MM.1S (cell line): ENCODE data around the gene WT1.

ENCODE experiments used
- DNase-seq: peaks from one replicate; pipeline ENCODE4 v3.0.0-alpha.2; 2015
- H2AFZ ChIP-seq: fragments of 300-600 bp; sonication (generic); 2 replicates; pipeline ENCODE4 v1.6.0; 2016; ENCODE audit warnings: antibody characterized with exemption, low read length
- H3F3A ChIP-seq: fragments of 300-600 bp; sonication (generic); 2 replicates; pipeline ENCODE4 v1.6.1; 2016; ENCODE audit warnings: mild to moderate bottlenecking, antibody characterized with exemption, low read length, moderate library complexity, mixed read lengths; ENCODE audit not compliant: insufficient read depth
- H3K27ac ChIP-seq: fragments of 300-600 bp; sonication (generic); 2 replicates; pipeline ENCODE4 v1.5.1; 2016; ENCODE audit warnings: mild to moderate bottlenecking, low read length
- H3K27me3 ChIP-seq: fragments of 300-600 bp; sonication (generic); replicated peaks from 2 replicates; pipeline ENCODE4 v1.6.0; 2016; ENCODE audit warnings: low read length; ENCODE audit not compliant: insufficient read depth
- H3K36me3 ChIP-seq: fragments of 300-600 bp; sonication (generic); replicated peaks from 2 replicates; pipeline ENCODE4 v1.6.1; 2016; ENCODE audit warnings: mild to moderate bottlenecking, low read length, mixed read lengths; ENCODE audit not compliant: insufficient read depth
- H3K4me1 ChIP-seq: fragments of 300-600 bp; sonication (generic); 2 replicates; pipeline ENCODE4 v1.6.1; 2016; ENCODE audit warnings: low read length, mixed read lengths
- H3K4me2 ChIP-seq: fragments of 300-600 bp; sonication (generic); 2 replicates; pipeline ENCODE4 v1.6.0; 2016; ENCODE audit warnings: low read depth, low read length
- H3K4me3 ChIP-seq: fragments of 300-600 bp; sonication (generic); 2 replicates; pipeline ENCODE4 v1.5.1; 2016; ENCODE audit warnings: low read length, mixed read lengths
- H3K79me2 ChIP-seq: fragments of 300-600 bp; sonication (generic); 2 replicates; pipeline ENCODE4 v1.6.1; 2016; ENCODE audit warnings: mixed run types, low read length, mixed read lengths
- H3K9ac ChIP-seq: fragments of 300-600 bp; sonication (generic); 2 replicates; pipeline ENCODE4 v1.6.1; 2016; ENCODE audit warnings: low read length, mixed read lengths
- H3K9me2 ChIP-seq: fragments of 300-600 bp; sonication (generic); replicated peaks from 2 replicates; pipeline ENCODE4 v1.6.1; 2016; ENCODE audit warnings: mild to moderate bottlenecking, low read length, mixed read lengths; ENCODE audit not compliant: insufficient read depth
- H3K9me3 ChIP-seq: fragments of 300-600 bp; sonication (generic); replicated peaks from 2 replicates; pipeline ENCODE4 v1.6.1; 2016; ENCODE audit warnings: mild to moderate bottlenecking, low read length, mixed read lengths; ENCODE audit not compliant: insufficient read depth
- H4K20me1 ChIP-seq: fragments of 300-600 bp; sonication (generic); 2 replicates; pipeline ENCODE4 v1.6.1; 2016; ENCODE audit warnings: mild to moderate bottlenecking, low read length, moderate library complexity, mixed read lengths; ENCODE audit not compliant: insufficient read depth
- EZH2 ChIP-seq: fragments of 300-600 bp; sonication (generic); optimal IDR thresholded peaks from 2 replicates; pipeline ENCODE3; 2017; ENCODE audit warnings: low read depth, mild to moderate bottlenecking, antibody characterized with exemption, low read length, mixed read lengths
- EZH2phosphoT487 ChIP-seq: fragments of 300-600 bp; sonication (generic); IDR thresholded peaks from 2 replicates; pipeline ENCODE4 v1.6.1; 2018; ENCODE audit warnings: antibody characterized with exemption, low read length
- TF ChIP-seq, protein P1 (sequence below): fragments of 300-600 bp; sonication (generic); IDR thresholded peaks from 2 replicates; pipeline ENCODE4 v1.5.1; 2016; ENCODE audit warnings: antibody characterized with exemption, low read length, mixed read lengths

Gene WT1

DNA sequence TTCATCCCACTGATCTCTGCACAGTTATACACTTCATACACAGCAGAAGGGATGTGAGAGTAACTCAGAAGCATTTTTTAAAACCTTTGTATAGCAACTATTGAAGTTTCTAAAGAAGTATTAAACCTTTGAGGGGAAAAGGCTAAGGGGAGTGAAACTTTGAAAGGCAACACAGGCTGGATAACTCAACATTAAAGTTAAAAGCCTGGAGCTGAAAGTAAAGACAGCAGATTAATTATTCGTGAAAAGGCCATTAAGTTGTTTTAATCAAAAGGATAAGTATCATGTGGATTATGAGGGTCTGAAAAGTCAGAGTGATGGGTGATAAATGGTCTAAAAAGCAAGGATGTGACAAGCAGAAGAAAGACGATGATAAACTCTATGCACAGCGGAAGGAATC, 17.5 kb downstream of the WT1 start:
- no peaks in the 10 kb centered on the region for H3K36me3 ChIP-seq
- peaks cover 22% of the 10 kb centered on the region for H3K4me1 ChIP-seq
- 0 out of 2 replicates have a peak, but pooled peaks cover 2% of the 10 kb centered on the region for H3F3A ChIP-seq
- no peak overlapping the region for H2AFZ ChIP-seq
- H3K9me2 ChIP-seq: no peaks in the 10 kb centered on the region
- no peak overlapping the region for H3K4me3 ChIP-seq
- no peak overlapping the region for H3K4me2 ChIP-seq
- H3K27me3 ChIP-seq: no peaks in the 10 kb centered on the region
- no peak overlapping the region for H3K9ac ChIP-seq
- H3K9me3 ChIP-seq: no peaks in the 10 kb centered on the region
- H4K20me1 ChIP-seq: no peaks in the 10 kb centered on the region
- H3K27ac ChIP-seq: no peak overlapping the region
- no peaks in the 10 kb centered on the region for H3K79me2 ChIP-seq
- TF ChIP-seq, protein P1, sequence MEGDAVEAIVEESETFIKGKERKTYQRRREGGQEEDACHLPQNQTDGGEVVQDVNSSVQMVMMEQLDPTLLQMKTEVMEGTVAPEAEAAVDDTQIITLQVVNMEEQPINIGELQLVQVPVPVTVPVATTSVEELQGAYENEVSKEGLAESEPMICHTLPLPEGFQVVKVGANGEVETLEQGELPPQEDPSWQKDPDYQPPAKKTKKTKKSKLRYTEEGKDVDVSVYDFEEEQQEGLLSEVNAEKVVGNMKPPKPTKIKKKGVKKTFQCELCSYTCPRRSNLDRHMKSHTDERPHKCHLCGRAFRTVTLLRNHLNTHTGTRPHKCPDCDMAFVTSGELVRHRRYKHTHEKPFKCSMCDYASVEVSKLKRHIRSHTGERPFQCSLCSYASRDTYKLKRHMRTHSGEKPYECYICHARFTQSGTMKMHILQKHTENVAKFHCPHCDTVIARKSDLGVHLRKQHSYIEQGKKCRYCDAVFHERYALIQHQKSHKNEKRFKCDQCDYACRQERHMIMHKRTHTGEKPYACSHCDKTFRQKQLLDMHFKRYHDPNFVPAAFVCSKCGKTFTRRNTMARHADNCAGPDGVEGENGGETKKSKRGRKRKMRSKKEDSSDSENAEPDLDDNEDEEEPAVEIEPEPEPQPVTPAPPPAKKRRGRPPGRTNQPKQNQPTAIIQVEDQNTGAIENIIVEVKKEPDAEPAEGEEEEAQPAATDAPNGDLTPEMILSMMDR: no peak
- TF ChIP-seq EZH2phosphoT487 (no peak), EZH2 (no peak)
- no peak for DNase-seq

DNA sequence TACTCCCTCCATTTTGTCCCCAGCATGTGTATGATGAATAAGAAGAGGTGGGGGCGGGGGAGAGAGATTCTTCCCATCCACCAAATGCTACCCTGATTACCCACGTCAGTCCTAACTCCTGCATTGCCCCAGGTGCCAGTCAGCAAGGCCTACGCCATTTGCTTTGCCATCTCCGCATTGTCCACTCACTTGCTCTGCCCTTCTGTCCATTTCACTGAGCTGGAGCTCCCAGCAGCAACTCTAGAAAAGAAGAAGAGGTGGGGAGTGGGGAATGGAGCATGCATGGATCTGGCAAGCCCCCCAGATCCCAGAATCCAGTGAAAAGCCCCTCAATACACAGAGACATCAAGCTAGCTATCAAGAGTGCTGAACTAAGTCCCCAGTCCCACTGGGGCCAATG, 19.0 kb downstream of the WT1 start:
- Histone ChIP-seq H3K36me3 (no peaks in the 10 kb centered on the region), H3K4me1 (peaks cover 12% of the 10 kb centered on the region), H3K79me2 (no peaks in the 10 kb centered on the region), H3K9ac (no peak overlapping the region), H3K9me3 (no peaks in the 10 kb centered on the region), H3K27me3 (no peaks in the 10 kb centered on the region), H3K9me2 (no peaks in the 10 kb centered on the region), H4K20me1 (no peaks in the 10 kb centered on the region), H2AFZ (no peak overlapping the region), H3K27ac (no peak overlapping the region), H3K4me3 (no peak overlapping the region), H3K4me2 (no peak overlapping the region), H3F3A (0 out of 2 replicates have a peak, but pooled peaks cover 2% of the 10 kb centered on the region)
- no peak for DNase-seq
- TF ChIP-seq, protein P1: no peak
- TF ChIP-seq EZH2phosphoT487 (no peak), EZH2 (no peak)

DNA sequence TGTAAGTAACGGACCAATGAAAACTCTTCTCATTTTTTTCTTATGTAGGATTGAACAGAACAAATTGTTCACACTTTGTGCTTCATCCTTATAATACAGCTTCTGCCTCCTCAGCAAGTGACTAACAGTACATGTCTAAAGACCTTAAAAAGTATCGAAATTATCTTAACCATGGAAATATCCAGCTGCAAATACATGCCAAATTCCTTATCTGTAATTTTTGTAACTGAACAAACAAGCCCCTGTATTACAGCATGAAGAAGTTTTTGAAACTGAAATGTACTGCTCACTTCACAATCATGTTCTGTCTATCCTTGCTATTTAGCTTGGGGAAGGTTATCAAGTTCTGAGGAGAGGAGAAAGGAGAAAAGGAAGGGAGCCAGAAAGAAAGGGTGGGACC, 20.4 kb downstream of the WT1 start:
- H3K4me1 ChIP-seq: 0 out of 2 replicates have a peak, but pooled peaks cover under 1% of the 10 kb centered on the region

More for the DNA sequence above, 20.4 kb downstream of the WT1 start:
- Histone ChIP-seq H3K9ac (no peak overlapping the region), H3F3A (no peaks in the 10 kb centered on the region), H2AFZ (no peak overlapping the region), H3K27me3 (no peaks in the 10 kb centered on the region), H3K36me3 (no peaks in the 10 kb centered on the region), H3K4me2 (no peak overlapping the region), H3K9me3 (no peaks in the 10 kb centered on the region), H3K27ac (no peak overlapping the region), H4K20me1 (no peaks in the 10 kb centered on the region), H3K9me2 (no peaks in the 10 kb centered on the region), H3K4me3 (no peak overlapping the region), H3K79me2 (no peaks in the 10 kb centered on the region)
- TF ChIP-seq EZH2 (no peak), EZH2phosphoT487 (no peak)
- TF ChIP-seq, protein P1: no peak
- no peak for DNase-seq
